SJCRH30 (cell line): ENCODE measurements around the gene TMEM33. TPM values are rescaled to one million over a fixed set of nuclear protein-coding genes. Genes with fewer than 3 reads are reported as not detected.
A peak's percentile ranks its signal among the peaks of the same experiment; 100 is the strongest.

ENCODE experiments used
- DNase-seq, 2 experiments: peaks; one replicate each; pipeline ENCODE4 v3.0.0-alpha.2; 2015 to 2020
- H3K27ac ChIP-seq: fragments of 250-450 bp; sonication (Bioruptor Pico); 2 replicates; pipeline ENCODE4 v1.5.1; 2020; ENCODE audit warnings: mild to moderate bottlenecking, moderate library complexity
- H3K27me3 ChIP-seq: fragments of 250-450 bp; sonication (Bioruptor Pico); 2 replicates; pipeline ENCODE4 v1.5.1; 2020; ENCODE audit warnings: mild to moderate bottlenecking, moderate library complexity
- H3K36me3 ChIP-seq: fragments of 250-450 bp; sonication (Bioruptor Pico); 2 replicates; pipeline ENCODE4 v1.5.1; 2020; ENCODE audit warnings: mild to moderate bottlenecking, moderate library complexity
- H3K4me1 ChIP-seq: fragments of 250-450 bp; sonication (Bioruptor Pico); 2 replicates; pipeline ENCODE4 v1.5.1; 2020; ENCODE audit warnings: mild to moderate bottlenecking, moderate library complexity
- H3K4me3 ChIP-seq: fragments of 250-450 bp; sonication (Bioruptor Pico); 2 replicates; pipeline ENCODE4 v1.5.1; 2020; ENCODE audit warnings: mild to moderate bottlenecking, moderate library complexity
- H3K9me3 ChIP-seq: fragments of 250-450 bp; sonication (Bioruptor Pico); replicated peaks from 2 replicates; pipeline ENCODE4 v1.5.1; 2020; ENCODE audit warnings: mild to moderate bottlenecking, moderate library complexity
- total RNA-seq: library from RNA; depleted of rRNA; stranded (reverse); fragments of >200 nt; shearing (Covaris generic); gene quantifications from 2 replicates; pipeline ENCODE4 v1.2.3, GENCODE V29; 2014

TMEM33 gene
- total RNA-seq, 1 experiment from 2014 or later = 90.9 TPM

DNA sequence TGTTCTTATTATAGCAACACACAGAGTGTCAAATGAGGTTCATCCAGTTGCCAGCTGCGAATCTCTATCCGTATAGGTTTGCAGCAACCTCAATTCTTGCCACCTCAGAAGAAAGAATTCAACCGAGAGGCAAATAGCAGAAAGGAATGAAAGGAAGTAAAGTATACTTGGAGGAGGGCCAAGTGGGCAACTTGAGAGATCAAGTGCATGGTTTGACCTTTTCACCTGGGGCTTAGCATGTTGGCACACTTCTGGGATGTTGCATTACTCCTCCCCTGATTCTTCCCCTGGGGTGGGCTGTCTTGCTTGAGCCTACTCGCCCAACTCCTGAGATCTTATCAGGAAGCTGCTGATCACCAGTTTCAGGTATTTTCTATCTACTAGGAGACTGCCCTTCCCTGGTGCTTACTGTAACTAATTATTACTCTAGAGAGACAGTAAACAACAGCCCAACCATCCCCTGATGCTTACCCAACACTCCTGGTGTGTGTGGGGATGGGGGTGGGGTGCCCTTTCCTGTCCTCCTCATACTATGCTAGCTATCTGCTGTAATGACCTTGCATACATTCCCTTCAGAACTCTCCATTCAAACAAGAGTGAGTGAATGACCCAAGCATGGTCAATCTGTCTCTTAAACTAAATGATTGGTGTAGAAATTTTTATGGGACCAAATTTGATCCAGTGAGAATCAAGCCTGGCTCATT lies 7.3 kb upstream of the TMEM33 start:
- no peaks in the 10 kb centered on the region for H3K4me1 ChIP-seq
- H3K9me3 ChIP-seq = peaks cover 3% of the 10 kb centered on the region; the same call in 1 of the 2 replicates
- no peak overlapping the region for H3K4me3 ChIP-seq
- no peaks in the 10 kb centered on the region for H3K36me3 ChIP-seq
- DNase-seq = peak in 1 of 2 experiments; percentile 17
- H3K27ac ChIP-seq = no peak overlapping the region
- H3K27me3 ChIP-seq = no peaks in the 10 kb centered on the region

DNA sequence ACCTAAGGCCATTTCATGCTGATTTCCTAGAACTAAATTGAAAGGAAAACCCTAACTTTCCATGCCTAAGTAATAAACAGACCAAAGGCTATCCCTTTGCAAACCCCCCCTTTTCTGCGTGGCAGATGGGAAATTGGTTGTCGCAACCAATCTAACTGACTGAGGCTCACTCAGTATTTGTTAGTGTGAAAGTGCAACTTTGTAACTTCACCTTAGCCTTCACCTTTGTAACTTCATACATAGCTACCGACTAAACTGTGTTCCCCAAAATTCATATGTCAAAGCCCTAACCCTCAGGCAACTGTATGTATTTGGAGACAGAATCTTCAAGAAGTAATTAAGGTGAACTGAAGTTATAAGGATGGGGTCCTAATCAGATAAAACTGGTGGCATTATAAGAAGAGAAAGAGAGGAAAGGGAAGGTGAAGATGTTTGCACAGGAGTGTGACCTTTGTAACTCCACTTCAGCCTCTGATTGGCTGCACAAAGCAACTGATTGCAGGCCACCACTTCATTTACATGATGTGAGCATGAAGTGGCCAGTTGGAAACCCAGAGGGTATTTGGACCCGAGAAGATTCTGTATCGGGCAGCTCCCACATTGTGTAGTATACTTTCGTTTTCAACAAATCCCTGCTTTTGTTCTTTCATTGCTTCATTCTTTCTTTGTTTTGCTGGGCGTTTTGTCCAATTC lies 4.9 kb upstream of the TMEM33 start:
- DNase-seq = no peak
- Histone ChIP-seq H3K27ac (no peak overlapping the region), H3K27me3 (no peaks in the 10 kb centered on the region), H3K9me3 (0 out of 2 replicates have a peak, but pooled peaks cover 3% of the 10 kb centered on the region), H3K4me3 (no peak overlapping the region), H3K4me1 (no peaks in the 10 kb centered on the region), H3K36me3 (no peaks in the 10 kb centered on the region)

DNA sequence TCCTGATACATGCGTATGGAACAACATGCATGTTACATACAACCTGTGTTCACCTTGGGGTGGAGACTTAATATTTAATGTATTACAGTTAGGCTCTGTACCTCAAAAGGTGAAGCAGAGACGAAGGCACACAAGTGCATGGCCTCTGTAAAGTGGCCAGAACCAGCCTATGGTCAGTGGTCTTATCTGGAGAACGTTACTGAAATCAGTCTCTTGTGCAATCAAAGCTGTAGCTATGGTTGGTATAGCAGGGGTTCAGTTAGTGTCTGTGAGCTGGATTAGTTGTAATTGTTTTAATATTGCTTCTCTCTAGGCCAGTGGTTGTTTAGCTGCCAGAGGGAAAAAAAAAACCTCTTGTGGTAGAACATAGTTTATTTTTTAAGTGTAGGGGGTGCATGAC lies 2.2 kb upstream of the TMEM33 start:
- Histone ChIP-seq H3K4me1 (0 out of 2 replicates have a peak, but pooled peaks cover 4% of the 10 kb centered on the region), H3K27me3 (no peaks in the 10 kb centered on the region), H3K9me3 (no peaks in the 10 kb centered on the region), H3K36me3 (peaks cover 2% of the 10 kb centered on the region; the same call in 1 of the 2 replicates), H3K27ac (no peak overlapping the region), H3K4me3 (no peak overlapping the region)
- DNase-seq = no peak

DNA sequence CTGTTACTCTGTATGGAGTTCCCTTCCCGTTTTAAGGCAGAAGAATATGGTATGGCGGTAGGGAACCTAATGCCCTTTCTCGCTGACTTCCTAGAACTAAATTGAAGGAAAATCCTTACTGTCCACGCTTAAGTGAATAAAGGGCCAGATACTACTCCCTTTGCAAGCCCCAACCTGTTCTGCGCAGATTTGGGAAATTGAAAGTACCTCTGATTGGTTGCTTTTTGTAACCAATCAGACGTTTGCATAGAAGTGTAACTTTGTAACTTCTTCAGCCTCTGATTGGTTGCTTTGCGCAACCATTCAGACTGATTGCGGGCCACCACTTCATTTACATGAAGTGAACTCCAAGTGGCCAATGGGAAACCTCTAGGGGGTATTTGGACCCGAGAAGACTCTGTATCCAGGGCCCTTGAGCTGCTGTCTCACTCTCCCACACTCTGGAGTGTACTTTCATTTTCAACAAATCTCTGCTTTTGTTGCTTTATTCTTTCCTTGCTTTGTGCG lies 1.2 kb upstream of the TMEM33 start:
- Histone ChIP-seq H3K27me3 (no peaks in the 10 kb centered on the region), H3K27ac (no peak overlapping the region; the same call in 1 of the 2 replicates), H3K4me1 (0 out of 2 replicates have a peak, but pooled peaks cover 4% of the 10 kb centered on the region), H3K4me3 (peak overlapping the region; percentile 81), H3K36me3 (peaks cover 8% of the 10 kb centered on the region; the same call in 1 of the 2 replicates), H3K9me3 (no peaks in the 10 kb centered on the region)
- peak; percentile 46 to 56 for DNase-seq

DNA sequence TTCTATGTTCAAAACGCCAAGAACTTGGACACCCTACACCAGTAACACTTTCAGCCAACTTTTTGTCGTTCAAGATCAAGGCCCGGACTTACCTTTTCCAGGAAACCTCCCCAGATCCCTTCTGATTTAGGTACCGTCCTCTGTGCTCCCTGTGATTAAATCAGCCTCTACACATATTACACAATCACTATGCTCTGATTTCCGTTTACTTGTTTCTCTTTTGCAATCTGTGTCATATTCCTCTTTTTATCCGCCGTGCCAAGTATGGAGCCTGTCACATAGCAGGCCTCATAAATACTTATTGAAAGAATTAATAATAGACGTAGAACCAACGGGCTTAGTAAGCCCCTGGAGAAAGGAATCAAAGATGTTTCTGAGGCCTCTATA lies 722 bp upstream of the TMEM33 start:
- Histone ChIP-seq H3K4me1 (0 out of 2 replicates have a peak, but pooled peaks cover 4% of the 10 kb centered on the region), H3K36me3 (peaks cover 12% of the 10 kb centered on the region), H3K9me3 (no peaks in the 10 kb centered on the region), H3K27ac (peak overlapping the region; percentile 67; the same call in 1 of the 2 replicates), H3K27me3 (no peaks in the 10 kb centered on the region), H3K4me3 (peak overlapping the region; percentile 81)
- no peak for DNase-seq

DNA sequence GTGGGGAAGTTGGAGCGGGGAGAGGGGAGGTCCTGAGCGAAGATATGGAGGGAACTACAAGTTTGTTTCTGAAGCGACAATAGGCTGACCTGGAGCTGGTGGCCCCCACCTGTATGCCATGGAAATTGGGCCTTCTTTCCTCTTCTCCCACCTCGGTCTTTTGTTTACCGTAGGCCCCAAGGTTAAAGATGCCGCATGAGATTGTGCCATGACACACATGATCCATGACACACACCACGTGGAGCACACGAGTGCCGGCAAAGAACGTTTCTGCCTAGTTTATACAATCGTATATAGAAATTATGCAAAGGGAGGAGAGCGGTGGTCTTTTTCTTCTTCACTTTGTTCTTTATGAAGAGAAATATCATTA lies 408 bp downstream of the TMEM33 start:
- Histone ChIP-seq H3K27ac (peak overlapping the region; percentile 67), H3K27me3 (no peaks in the 10 kb centered on the region), H3K4me1 (0 out of 2 replicates have a peak, but pooled peaks cover 4% of the 10 kb centered on the region), H3K36me3 (peaks cover 19% of the 10 kb centered on the region), H3K4me3 (peak overlapping the region; percentile 81), H3K9me3 (no peaks in the 10 kb centered on the region)
- DNase-seq = no peak

DNA sequence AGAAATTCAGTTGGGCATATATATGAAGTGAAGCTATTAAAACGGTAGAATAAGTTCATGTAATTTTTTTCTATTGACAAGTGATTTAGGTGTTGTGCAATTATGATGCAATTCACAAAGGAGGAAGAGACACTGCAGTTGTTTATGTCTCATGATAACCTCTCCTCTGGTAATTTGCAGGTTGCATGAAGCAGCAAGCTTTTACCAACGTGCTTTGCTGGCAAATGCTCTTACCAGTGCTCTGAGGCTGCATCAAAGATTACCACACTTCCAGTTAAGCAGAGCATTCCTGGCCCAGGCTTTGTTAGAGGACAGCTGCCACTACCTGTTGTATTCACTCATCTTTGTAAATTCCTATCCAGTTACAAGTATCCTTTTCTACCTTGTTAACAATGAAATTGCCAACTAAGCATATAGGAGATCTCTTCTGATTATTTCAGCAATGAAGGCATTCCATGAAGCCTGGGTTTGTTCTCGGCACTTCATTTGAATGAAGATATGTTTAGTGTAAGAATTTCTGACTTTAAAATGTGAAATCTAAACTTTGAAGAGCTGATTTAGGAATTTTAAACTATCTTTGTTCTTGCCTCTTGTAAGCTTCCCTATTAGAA lies 3.9 kb downstream of the TMEM33 start:
- Histone ChIP-seq H3K27ac (no peak overlapping the region), H3K27me3 (no peaks in the 10 kb centered on the region), H3K4me3 (no peak overlapping the region), H3K36me3 (peaks cover 45% of the 10 kb centered on the region), H3K4me1 (0 out of 2 replicates have a peak, but pooled peaks cover 4% of the 10 kb centered on the region), H3K9me3 (no peaks in the 10 kb centered on the region)
- no peak for DNase-seq

DNA sequence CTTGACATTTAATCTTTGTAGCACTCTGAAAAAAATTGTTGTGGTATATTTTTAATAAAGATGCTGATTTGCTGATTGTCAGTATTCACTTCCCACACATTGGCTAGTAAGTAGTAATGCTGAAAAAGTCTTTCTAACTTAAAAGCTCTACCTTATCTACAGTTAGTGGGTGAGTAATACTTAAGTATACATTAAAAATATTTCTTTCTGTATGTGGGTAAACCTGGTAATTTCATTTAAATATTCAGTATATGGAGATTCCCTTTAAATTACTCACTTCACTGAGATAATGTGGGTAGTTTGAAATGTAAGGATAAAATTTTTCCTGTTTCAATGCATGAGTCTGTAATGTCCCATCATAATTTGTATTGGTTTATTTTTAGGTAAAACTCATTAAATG lies 5.6 kb downstream of the TMEM33 start:
- no peak overlapping the region for H3K27ac ChIP-seq
- H3K36me3 ChIP-seq = peaks cover 57% of the 10 kb centered on the region
- DNase-seq = no peak
- H3K9me3 ChIP-seq = no peaks in the 10 kb centered on the region
- H3K4me3 ChIP-seq = no peak overlapping the region
- H3K27me3 ChIP-seq = no peaks in the 10 kb centered on the region
- H3K4me1 ChIP-seq = 0 out of 2 replicates have a peak, but pooled peaks cover 4% of the 10 kb centered on the region

DNA sequence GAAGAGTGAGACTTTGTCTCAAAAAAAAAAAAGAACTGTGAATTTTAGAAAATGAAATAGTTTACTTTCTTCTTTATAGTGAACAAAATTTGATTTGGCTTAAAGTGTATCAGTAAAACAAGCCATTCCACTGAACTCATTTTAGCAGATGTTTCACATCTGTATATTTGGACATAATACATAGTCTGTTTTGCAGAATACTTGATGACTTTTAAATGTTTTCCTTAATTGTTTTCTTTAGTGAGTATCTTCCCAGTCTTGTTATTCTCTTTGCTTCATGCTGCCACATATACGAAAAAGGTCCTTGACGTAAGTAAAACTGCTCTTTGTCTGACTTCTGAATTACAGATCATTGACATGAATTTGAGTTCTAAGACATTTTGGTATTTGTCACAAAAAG lies 8.3 kb downstream of the TMEM33 start:
- Histone ChIP-seq H3K4me3 (no peak overlapping the region), H3K27ac (no peak overlapping the region)

DNA sequence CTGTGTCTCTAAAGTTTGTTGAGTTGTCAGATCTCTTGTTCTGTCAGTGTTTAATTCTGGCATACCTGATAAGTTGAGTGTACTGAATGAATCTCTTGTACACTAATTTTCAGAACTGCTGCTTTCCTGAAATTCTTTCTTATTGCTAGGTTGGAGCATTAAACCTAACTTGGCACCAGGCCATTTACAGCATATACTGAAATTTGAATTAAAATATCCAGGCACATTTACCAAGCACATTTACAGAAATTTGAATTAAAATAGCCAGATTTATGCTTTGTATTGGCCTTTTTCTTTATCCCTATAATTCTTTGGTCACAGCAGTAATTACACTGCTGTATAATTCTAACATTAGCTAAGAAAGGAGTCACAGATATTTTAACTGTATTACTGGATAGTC lies 8.9 kb downstream of the TMEM33 start:
- Histone ChIP-seq H3K36me3 (peaks cover 73% of the 10 kb centered on the region), H3K4me1 (no peaks in the 10 kb centered on the region), H3K4me3 (no peak overlapping the region), H3K27me3 (no peaks in the 10 kb centered on the region), H3K27ac (no peak overlapping the region), H3K9me3 (no peaks in the 10 kb centered on the region)
- DNase-seq = no peak

More for the DNA sequence above, 8.3 kb downstream of the TMEM33 start:
- no peak for DNase-seq
- peaks cover 73% of the 10 kb centered on the region for H3K36me3 ChIP-seq
- H3K27me3 ChIP-seq = no peaks in the 10 kb centered on the region
- no peaks in the 10 kb centered on the region for H3K4me1 ChIP-seq
- H3K9me3 ChIP-seq = no peaks in the 10 kb centered on the region

GRCh38 chr4:41949531-41949930 lies 14.3 kb downstream of the TMEM33 start:
- no peak for DNase-seq
- Histone ChIP-seq H3K9me3 (no peaks in the 10 kb centered on the region), H3K4me3 (no peak overlapping the region), H3K27ac (no peak overlapping the region), H3K36me3 (peaks cover 84% of the 10 kb centered on the region), H3K27me3 (no peaks in the 10 kb centered on the region), H3K4me1 (no peaks in the 10 kb centered on the region)

GRCh38 chr4:41957634-41958033 lies 22.4 kb downstream of the TMEM33 start:
- Histone ChIP-seq H3K27me3 (no peaks in the 10 kb centered on the region), H3K4me3 (no peak overlapping the region), H3K4me1 (no peaks in the 10 kb centered on the region), H3K9me3 (no peaks in the 10 kb centered on the region), H3K27ac (no peak overlapping the region), H3K36me3 (peaks cover 32% of the 10 kb centered on the region)
- peak in 1 of 2 experiments; percentile 58 for DNase-seq

DNA sequence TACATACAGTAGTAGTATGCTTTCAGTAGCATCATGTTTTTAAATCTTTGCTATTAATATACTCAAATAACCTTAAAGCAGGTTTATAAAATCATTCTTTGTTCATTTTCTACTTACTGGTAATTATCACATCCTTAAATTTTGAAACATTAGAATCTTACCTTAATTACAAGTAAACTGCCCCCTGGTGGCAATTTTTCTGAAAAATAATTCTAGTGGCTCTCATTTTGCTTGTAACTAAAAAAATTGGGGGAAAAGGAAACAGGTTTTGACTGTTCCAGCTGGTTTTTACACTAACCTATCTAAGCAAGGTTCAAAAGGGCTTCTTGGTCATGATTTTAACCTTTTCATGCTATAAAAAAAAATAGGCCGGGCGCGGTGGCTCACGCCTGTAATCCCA lies 27.9 kb downstream of the TMEM33 start:
- H3K4me3 ChIP-seq = no peak overlapping the region
- peaks cover 3% of the 10 kb centered on the region; the same call in 1 of the 2 replicates for H3K9me3 ChIP-seq
- H3K36me3 ChIP-seq = no peaks in the 10 kb centered on the region
- H3K27ac ChIP-seq = no peak overlapping the region
- no peaks in the 10 kb centered on the region for H3K27me3 ChIP-seq
- no peaks in the 10 kb centered on the region for H3K4me1 ChIP-seq
- DNase-seq = peak in 1 of 2 experiments; percentile 44

DNA sequence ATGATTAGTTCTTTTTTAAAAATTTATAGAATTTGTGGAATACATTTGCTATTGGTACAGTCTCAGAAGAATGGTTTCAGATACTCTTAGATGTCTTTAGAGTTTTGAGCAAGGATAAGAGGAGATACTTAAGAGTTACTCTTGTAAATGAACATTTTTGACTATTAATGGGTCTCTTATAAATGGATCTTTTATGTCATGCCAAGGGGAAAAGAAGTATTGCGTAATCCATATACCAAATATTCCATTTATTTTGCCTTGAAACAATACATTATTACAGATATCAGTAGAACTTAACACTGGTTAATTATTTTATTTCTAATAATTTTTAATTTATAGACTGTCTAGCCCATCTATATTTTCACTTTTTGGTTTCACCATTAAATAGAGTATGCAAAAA lies 29.2 kb downstream of the TMEM33 start:
- Histone ChIP-seq H3K27me3 (no peaks in the 10 kb centered on the region), H3K4me3 (no peak overlapping the region), H3K36me3 (no peaks in the 10 kb centered on the region), H3K9me3 (peaks cover 4% of the 10 kb centered on the region; the same call in 1 of the 2 replicates), H3K27ac (no peak overlapping the region), H3K4me1 (no peaks in the 10 kb centered on the region)
- no peak for DNase-seq

DNA sequence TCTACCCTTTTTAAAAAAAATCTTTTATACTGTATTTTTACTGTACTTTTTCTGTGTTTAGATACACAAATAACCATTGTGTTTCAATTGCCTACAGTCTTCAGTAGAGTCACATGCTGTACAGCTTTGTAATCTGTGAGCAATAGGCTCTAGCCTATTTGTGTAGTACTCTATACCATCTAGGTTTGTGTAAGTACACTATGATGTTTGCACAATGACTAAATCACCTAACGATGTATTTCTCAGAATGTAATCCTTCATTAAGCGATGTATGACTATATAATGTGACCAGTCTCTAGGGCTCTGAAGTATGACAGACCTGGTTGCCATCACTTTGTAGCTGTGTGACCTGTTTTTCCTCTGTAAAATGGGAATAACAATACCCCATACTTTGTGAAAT lies 32.2 kb downstream of the TMEM33 start:
- no peaks in the 10 kb centered on the region for H3K27me3 ChIP-seq
- no peak for DNase-seq
- H3K27ac ChIP-seq = no peak overlapping the region
- no peaks in the 10 kb centered on the region for H3K36me3 ChIP-seq
- H3K4me3 ChIP-seq = no peak overlapping the region
- peaks cover 4% of the 10 kb centered on the region; the same call in 1 of the 2 replicates for H3K9me3 ChIP-seq
- H3K4me1 ChIP-seq = no peaks in the 10 kb centered on the region
